Frontal cortex (tissue), 4 donors: ENCODE results near the gene FAM43B. TPM values are rescaled to one million over a fixed set of nuclear protein-coding genes. Genes with fewer than 3 reads are reported as not detected.

Experiments used
- DNase-seq, 2 donors: peaks; one replicate each; pipeline ENCODE4 v3.0.0; 2012; ENCODE audit warnings: low spot score in 2 of 2
- FAIRE-seq: peaks from 2 replicates; lab custom pipeline; 2012; peaks lifted over from hg19 to GRCh38; lab: Jason Lieb, UNC
- total RNA-seq: library from RNA; depleted of rRNA; stranded (reverse); fragments of >200 nt; gene quantifications from one replicate; pipeline ENCODE4 v1.2.3, GENCODE V29; 2014
- donor health status: control.
- donor health status: control.
- donor health status: control.

FAM43B gene
- total RNA-seq, 1 donor from 2014 or later = 0.82 TPM

GRCh38 chr1:20588634-20589225 lies 36.4 kb downstream of the FAM43B start, which contains the start of gene CDA:
CDA (plus strand) TSS chr1:20589097; CDS start chr1:20589130, 33 bp downstream.
- DNase-seq = no peak
- FAIRE-seq = no peak

GRCh38 chr1:20589331-20590278 lies 37.2 kb downstream of the FAM43B start:
- peak in 1 of 2 donors; percentile 42 for DNase-seq
- FAIRE-seq = no peak

GRCh38 chr1:20590306-20590777 lies 38.0 kb downstream of the FAM43B start:
- no peak for FAIRE-seq

GRCh38 chr1:20593756-20594155 lies 41.4 kb downstream of the FAM43B start:
- FAIRE-seq = no peak
- no peak for DNase-seq

More at GRCh38 chr1:20590306-20590777, 38.0 kb downstream of the FAM43B start:
- DNase-seq = no peak

DNA sequence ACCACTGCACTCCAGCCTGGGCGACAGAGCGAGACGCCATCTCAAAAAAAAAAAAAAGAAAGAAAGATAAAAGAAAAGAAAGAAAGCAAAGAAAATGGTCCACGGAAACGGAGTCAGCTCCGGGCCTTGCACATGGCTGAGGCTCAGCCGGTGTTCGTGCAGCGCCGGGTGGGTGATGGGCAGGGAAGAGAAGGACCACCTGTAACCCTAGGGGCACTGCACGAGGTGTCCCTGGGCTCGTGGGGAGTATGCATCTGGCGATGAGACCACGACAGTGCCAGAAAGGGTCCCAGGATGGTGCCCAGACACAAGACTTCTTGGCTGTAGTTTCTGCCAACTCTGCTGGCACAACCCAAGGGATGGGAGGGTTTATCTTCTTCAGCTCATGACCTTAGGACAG lies 42.4 kb downstream of the FAM43B start:
- no peak for DNase-seq
- FAIRE-seq = no peak

- FAIRE-seq = no peak
- no peak for DNase-seq
Observed at GRCh38 chr1:20596106-20596505, 43.7 kb downstream of the FAM43B start.

DNA sequence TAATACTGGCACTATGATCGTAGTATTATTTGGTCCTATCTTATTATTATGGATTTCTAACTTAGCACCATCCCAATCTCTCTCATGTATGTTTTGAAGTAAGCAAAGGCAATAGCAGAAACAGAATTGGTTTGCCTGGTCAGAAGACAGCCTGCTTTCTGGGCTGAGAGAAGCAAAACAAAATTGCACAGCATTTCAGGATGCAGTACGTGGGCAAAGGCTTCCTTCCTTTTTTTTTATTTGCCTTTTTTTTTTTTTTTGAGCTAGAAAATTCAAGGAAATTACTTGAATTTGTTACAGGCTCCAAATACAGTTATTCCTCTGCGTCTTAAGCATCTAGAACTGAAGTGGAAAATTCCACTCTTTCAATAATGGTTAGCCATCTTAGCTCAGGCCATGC lies 45.3 kb downstream of the FAM43B start:
- no peak for FAIRE-seq

GRCh38 chr1:20600156-20600555 lies 47.8 kb downstream of the FAM43B start:
- DNase-seq (no peak), FAIRE-seq (no peak)

More for the DNA sequence above, 45.3 kb downstream of the FAM43B start:
- no peak for DNase-seq

- FAIRE-seq (no peak), DNase-seq (no peak)
Observed at GRCh38 chr1:20601129-20601825, 48.9 kb downstream of the FAM43B start.

GRCh38 chr1:20602851-20603450 lies 50.6 kb downstream of the FAM43B start:
- DNase-seq = no peak
- FAIRE-seq = no peak

GRCh38 chr1:20603504-20604464 lies 51.4 kb downstream of the FAM43B start:
- no peak for FAIRE-seq
- no peak for DNase-seq

Other genes starting within 250 kb of the FAM43B start
- gene CAMK2N1, start 66.4 kb upstream of the FAM43B start, total RNA-seq = 109 TPM
- gene MUL1, start 44.4 kb upstream of the FAM43B start, total RNA-seq = 17.5 TPM
- not detected for gene CDA, start 36.5 kb downstream of the FAM43B start, total RNA-seq
- 119 TPM for gene PINK1, start 80.9 kb downstream of the FAM43B start, total RNA-seq
- gene DDOST, start 108.8 kb downstream of the FAM43B start, total RNA-seq = 110 TPM
- 10.2 TPM for gene KIF17, start 165.4 kb downstream of the FAM43B start, total RNA-seq
- gene SH2D5, start 180.1 kb downstream of the FAM43B start, total RNA-seq = 1.6 TPM
- 423 TPM for gene HP1BP3, start 234.7 kb downstream of the FAM43B start, total RNA-seq